Lower lobe of right lung (tissue), 2 donors: ENCODE results near the gene TANC1. TPM values are rescaled to one million over a fixed set of nuclear protein-coding genes. Genes with fewer than 3 reads are reported as not detected.
A peak's percentile ranks its signal among the peaks of the same experiment; 100 is the strongest.

Experiments
- ATAC-seq, 2 donors: fragments of 200-7000 bp; cut with Tn5 transposase; one replicate each; pipeline ENCODE4 v1.9.1; 2020 to 2022; ENCODE audit warnings: mild to moderate bottlenecking in 2 of 2, moderate library complexity in 2 of 2
- DNase-seq: peaks from one replicate; pipeline ENCODE4 v3.0.0-alpha.2; 2020
- H3K27ac ChIP-seq: fragments of 200-600 bp; one replicate; pipeline ENCODE4 v1.8.0; 2022
- H3K27me3 ChIP-seq: fragments of 200-600 bp; one replicate; pipeline ENCODE4 v1.8.0; 2022; ENCODE audit warnings: low read depth
- H3K36me3 ChIP-seq: fragments of 200-600 bp; one replicate; pipeline ENCODE4 v1.8.0; 2022; ENCODE audit warnings: mild to moderate bottlenecking
- H3K4me1 ChIP-seq: fragments of 200-600 bp; one replicate; pipeline ENCODE4 v1.8.0; 2022
- H3K4me3 ChIP-seq: fragments of 200-600 bp; one replicate; pipeline ENCODE4 v1.8.0; 2022; ENCODE audit warnings: mild to moderate bottlenecking
- H3K9me3 ChIP-seq: fragments of 200-600 bp; one replicate; pipeline ENCODE4 v1.8.0; 2022
- intact Hi-C: fragments of 100-400 bp; cut with DNase I; formaldehyde crosslinking; loops from one replicate; pipeline ENCODE4 v1.11.0; 2022
- total RNA-seq: library from RNA; stranded (reverse); fragmentation: NEBNext Ultra II Directional; extraction: Animal tissue kit (Norgen Biotek cat#: 25700); gene quantifications from one replicate; pipeline ENCODE4 v1.2.1, GENCODE V29; 2021
- TF ChIP-seq, protein P1 (sequence below): fragments of 200-600 bp; IDR thresholded peaks from one replicate; pipeline ENCODE4 v1.8.0; 2022; ENCODE audit warnings: antibody characterized with exemption, mild to moderate bottlenecking
- donor health status: DM: no; HTN: yes; CAD: no; lungs with severe emphysema.

The TANC1 gene
- total RNA-seq, 1 donor from 2014 or later, result 39.5 TPM

GRCh38 chr2:159165048-159165447 lies 196.6 kb downstream of the TANC1 start:
- Histone ChIP-seq H3K27me3 (no peaks in the 10 kb centered on the region), H3K4me1 (peaks cover 17% of the 10 kb centered on the region), H3K4me3 (no peak overlapping the region), H3K9me3 (no peaks in the 10 kb centered on the region), H3K27ac (no peak overlapping the region), H3K36me3 (peaks cover 44% of the 10 kb centered on the region)
- no peak for ATAC-seq
- intact Hi-C loops, result no loop called here
- no peak for DNase-seq
- TF ChIP-seq, protein P1, sequence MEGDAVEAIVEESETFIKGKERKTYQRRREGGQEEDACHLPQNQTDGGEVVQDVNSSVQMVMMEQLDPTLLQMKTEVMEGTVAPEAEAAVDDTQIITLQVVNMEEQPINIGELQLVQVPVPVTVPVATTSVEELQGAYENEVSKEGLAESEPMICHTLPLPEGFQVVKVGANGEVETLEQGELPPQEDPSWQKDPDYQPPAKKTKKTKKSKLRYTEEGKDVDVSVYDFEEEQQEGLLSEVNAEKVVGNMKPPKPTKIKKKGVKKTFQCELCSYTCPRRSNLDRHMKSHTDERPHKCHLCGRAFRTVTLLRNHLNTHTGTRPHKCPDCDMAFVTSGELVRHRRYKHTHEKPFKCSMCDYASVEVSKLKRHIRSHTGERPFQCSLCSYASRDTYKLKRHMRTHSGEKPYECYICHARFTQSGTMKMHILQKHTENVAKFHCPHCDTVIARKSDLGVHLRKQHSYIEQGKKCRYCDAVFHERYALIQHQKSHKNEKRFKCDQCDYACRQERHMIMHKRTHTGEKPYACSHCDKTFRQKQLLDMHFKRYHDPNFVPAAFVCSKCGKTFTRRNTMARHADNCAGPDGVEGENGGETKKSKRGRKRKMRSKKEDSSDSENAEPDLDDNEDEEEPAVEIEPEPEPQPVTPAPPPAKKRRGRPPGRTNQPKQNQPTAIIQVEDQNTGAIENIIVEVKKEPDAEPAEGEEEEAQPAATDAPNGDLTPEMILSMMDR, result no peak

- H3K27ac ChIP-seq, result no peak overlapping the region
- H3K4me1 ChIP-seq, result peaks cover 8% of the 10 kb centered on the region
- TF ChIP-seq, protein P1, result peak; percentile 18
- no peak for DNase-seq
- ATAC-seq, result no peak
- no peaks in the 10 kb centered on the region for H3K9me3 ChIP-seq
- H3K36me3 ChIP-seq, result peaks cover 63% of the 10 kb centered on the region
- no peak overlapping the region for H3K4me3 ChIP-seq
- intact Hi-C loops, result no loop called here
- H3K27me3 ChIP-seq, result no peaks in the 10 kb centered on the region
Observed at GRCh38 chr2:159168707-159169106, 200.3 kb downstream of the TANC1 start.

DNA sequence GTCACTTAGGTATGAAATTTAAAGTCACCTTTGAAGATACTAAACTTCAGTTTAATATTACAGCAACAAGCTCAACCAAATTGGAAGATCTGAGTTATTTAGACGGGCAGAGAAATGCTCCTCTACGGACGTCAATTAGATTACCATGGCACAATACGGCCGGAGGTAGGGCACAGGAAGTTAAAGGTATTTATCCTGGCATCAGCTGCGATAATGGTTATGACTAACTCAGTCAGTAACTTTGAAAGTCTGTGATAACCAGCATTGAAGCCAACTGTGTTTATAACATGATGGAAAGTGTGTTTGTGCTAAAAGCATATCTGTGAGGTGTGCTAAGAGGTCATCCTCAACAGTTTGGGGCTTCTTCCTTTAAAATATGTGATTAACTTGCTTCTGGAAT lies 200.7 kb downstream of the TANC1 start:
- Histone ChIP-seq H3K36me3 (peaks cover 63% of the 10 kb centered on the region), H3K4me3 (no peak overlapping the region), H3K4me1 (peaks cover 5% of the 10 kb centered on the region), H3K27ac (no peak overlapping the region), H3K27me3 (no peaks in the 10 kb centered on the region), H3K9me3 (no peaks in the 10 kb centered on the region)
- ATAC-seq (no peak), DNase-seq (no peak)
- intact Hi-C loops, result no loop called here
- TF ChIP-seq, protein P1, result no peak

GRCh38 chr2:159172403-159172802 lies 204.0 kb downstream of the TANC1 start:
- no peak for DNase-seq
- TF ChIP-seq, protein P1, result no peak
- no peaks in the 10 kb centered on the region for H3K27me3 ChIP-seq
- peaks cover 76% of the 10 kb centered on the region for H3K36me3 ChIP-seq
- H3K27ac ChIP-seq, result no peak overlapping the region
- no peaks in the 10 kb centered on the region for H3K4me1 ChIP-seq
- intact Hi-C loops, result no loop called here
- H3K4me3 ChIP-seq, result no peak overlapping the region
- no peaks in the 10 kb centered on the region for H3K9me3 ChIP-seq
- ATAC-seq, result no peak

DNA sequence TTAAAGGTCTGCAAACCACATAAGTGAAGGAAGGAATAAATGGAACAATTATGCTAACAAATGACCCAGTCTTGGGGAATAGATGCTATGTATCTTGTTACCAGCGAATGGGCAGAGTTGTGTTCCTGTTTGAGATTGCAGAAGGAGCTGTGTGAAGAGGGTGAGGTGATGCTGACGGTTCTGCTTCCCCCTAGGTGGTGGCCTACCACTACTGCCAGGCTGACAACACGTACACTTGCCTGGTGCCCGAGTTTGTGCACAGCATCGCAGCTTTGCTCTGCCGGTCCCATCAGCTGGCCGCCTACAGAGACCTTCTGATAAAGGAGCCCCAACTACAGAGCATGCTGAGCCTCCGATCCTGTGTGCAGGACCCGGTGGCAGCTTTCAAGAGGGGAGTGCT lies 206.3 kb downstream of the TANC1 start:
- Histone ChIP-seq H3K9me3 (no peaks in the 10 kb centered on the region), H3K36me3 (peaks cover 82% of the 10 kb centered on the region), H3K4me3 (no peak overlapping the region), H3K27me3 (no peaks in the 10 kb centered on the region), H3K27ac (no peak overlapping the region), H3K4me1 (no peaks in the 10 kb centered on the region)
- TF ChIP-seq, protein P1, result no peak
- intact Hi-C loops, result no loop called here
- ATAC-seq (no peak), DNase-seq (no peak)

GRCh38 chr2:159175182-159175581 lies 206.7 kb downstream of the TANC1 start:
- peaks cover 81% of the 10 kb centered on the region for H3K36me3 ChIP-seq
- TF ChIP-seq, protein P1, result no peak
- DNase-seq (no peak), ATAC-seq (peak in 1 of 2 donors; percentile 18)
- H3K27me3 ChIP-seq, result no peaks in the 10 kb centered on the region
- no peaks in the 10 kb centered on the region for H3K9me3 ChIP-seq
- H3K4me1 ChIP-seq, result no peaks in the 10 kb centered on the region
- H3K4me3 ChIP-seq, result no peak overlapping the region
- intact Hi-C loops, result no loop called here
- H3K27ac ChIP-seq, result no peak overlapping the region
